Measurements from ENCODE around the gene SPDYE1. TPM values are rescaled to one million over a fixed set of nuclear protein-coding genes. Genes with fewer than 3 reads are reported as not detected.
"Not testable (repeated sequence)": the region's sequence is repeated elsewhere in the genome, so short reads cannot be mapped to it uniquely, and the experiment has no call there.

Gene SPDYE1
- total and polyA plus RNA-seq, 2 of the 13 experiments (the other 11 are each of a cell fraction or from before 2014, with no cell fraction given), result not detected

- TF ChIP-seq IRF9 (CRISPR knock-in tag; IDR thresholded peaks at IDR 0.05; ENCODE audit: borderline replicate concordance) (peak; percentile 37; the same call in 1 of the 2 replicates), SOX13 (CRISPR knock-in tag; conservative IDR thresholded peaks at IDR 0.05 in 1 of 2, IDR thresholded peaks at IDR 0.05 in 1 of 2) (peak in 1 of 2 experiments; percentile 28; a peak in 2 of 4 replicates), ZBTB26 (CRISPR knock-in tag; IDR thresholded peaks at IDR 0.05; ENCODE audit: borderline replicate concordance) (peak; percentile 22; the same call in 1 of the 2 replicates), PAXIP1 (CRISPR knock-in tag; conservative IDR thresholded peaks at IDR 0.05) (peak; percentile 64), ELF1 (CRISPR knock-in tag; IDR thresholded peaks at IDR 0.05) (peak; percentile 93), TSC22D2 (CRISPR knock-in tag; IDR thresholded peaks at IDR 0.05; ENCODE audit: borderline replicate concordance) (peak; percentile 49; the same call in 1 of the 2 replicates), ZIK1 (CRISPR knock-in tag; IDR thresholded peaks at IDR 0.05; ENCODE audit: borderline replicate concordance, low read depth) (peak; percentile 86; the same call in 1 of the 2 replicates), PHF20 (CRISPR knock-in tag; IDR thresholded peaks at IDR 0.05) (peak; percentile 89), MTF1 (CRISPR knock-in tag; IDR thresholded peaks at IDR 0.05) (0 out of 2 replicates have a peak, but pooled peaks have one; percentile 28), THAP9 (CRISPR knock-in tag; IDR thresholded peaks at IDR 0.05; ENCODE audit: borderline replicate concordance) (peak; percentile 71; the same call in 1 of the 2 replicates), ZSCAN20 (CRISPR knock-in tag; IDR thresholded peaks at IDR 0.05; ENCODE audit: borderline replicate concordance) (0 out of 2 replicates have a peak, but pooled peaks have one; percentile 52), ARNT2 (CRISPR knock-in tag; IDR thresholded peaks at IDR 0.05; ENCODE audit: low read depth) (peak; percentile 67; the same call in 1 of the 2 replicates), ZBTB10 (CRISPR knock-in tag; IDR thresholded peaks at IDR 0.05; ENCODE audit: borderline replicate concordance) (0 out of 2 replicates have a peak, but pooled peaks have one; percentile 20)
- not testable (repeated sequence) for TF ChIP-seq SOX13 (IDR thresholded peaks at IDR 0.05)
Measured at GRCh38 chr7:44018857-44019807, 21.4 kb downstream of the SPDYE1 start (continued).
